ENCODE results near the gene SUV39H1.

DNA sequence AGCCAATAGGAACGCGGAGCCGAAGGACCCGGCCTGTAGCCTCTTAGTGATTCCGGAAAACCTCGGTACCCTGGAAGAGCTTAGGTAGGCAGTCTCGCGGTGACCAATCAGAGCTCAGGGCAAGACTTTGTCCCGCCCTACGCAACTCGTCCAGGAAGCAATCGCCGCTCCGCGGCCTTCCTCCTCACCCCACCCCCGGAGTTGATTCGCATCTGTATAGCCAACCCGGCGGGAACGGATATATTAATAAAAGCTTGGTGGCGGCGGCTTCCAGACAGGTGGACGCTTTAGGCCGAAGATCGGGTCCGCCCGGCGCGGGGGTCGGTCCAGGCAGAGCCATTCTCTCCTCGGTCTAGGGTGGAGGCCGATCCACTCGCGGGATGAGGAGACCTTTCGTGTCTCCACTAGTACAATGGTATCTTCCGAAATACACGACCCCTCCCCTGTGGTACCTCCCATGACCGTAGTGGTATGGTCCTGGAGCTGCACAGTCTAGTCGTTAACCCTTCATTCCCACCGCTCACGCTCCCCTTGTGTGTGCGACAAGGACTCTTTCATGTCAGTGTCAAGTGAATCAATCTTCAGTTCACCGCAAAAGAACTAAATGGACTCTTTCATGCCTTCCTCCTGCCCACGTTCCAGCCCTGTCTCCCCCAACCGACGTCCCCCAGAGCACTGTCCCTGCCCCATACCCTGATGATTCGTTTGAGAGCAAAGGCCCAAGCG is 40.8 kb downstream of the SUV39H1 start:
- TF ChIP-seq EZH2 (IDR thresholded peaks at IDR 0.05; ENCODE audit: insufficient read depth, poor library complexity, severe bottlenecking) (no peak), EZH2phosphoT487 (IDR thresholded peaks at IDR 0.05; ENCODE audit: insufficient read depth, low read depth) (no peak)
